Nephron (organoid): Measurements from ENCODE around the gene CDKN3.
"Not testable (repeated sequence)": the region's sequence is repeated elsewhere in the genome, so short reads cannot be mapped to it uniquely, and the experiment has no call there.

Experiments
- H3K27ac Mint-ChIP-seq, 3 experiments: 2 replicates each; pipeline ENCODE4 v1.8.0; 2020; ENCODE audit warnings: mixed read lengths in 3 of 3, mild to moderate bottlenecking in 2 of 3, moderate library complexity in 1 of 3
- H3K27me3 Mint-ChIP-seq: 2 replicates; pipeline ENCODE4 v1.8.0; 2021; ENCODE audit warnings: low read depth, mild to moderate bottlenecking, moderate library complexity, mixed read lengths
- H3K36me3 Mint-ChIP-seq: 2 replicates; pipeline ENCODE4 v1.8.0; 2020; ENCODE audit warnings: low read depth, mixed read lengths
- H3K4me1 Mint-ChIP-seq: 2 replicates; pipeline ENCODE4 v1.8.0; 2020; ENCODE audit warnings: mixed read lengths
- H3K4me3 Mint-ChIP-seq, 3 experiments: 2 replicates each; pipeline ENCODE4 v1.8.0; 2020; ENCODE audit warnings: mild to moderate bottlenecking in 3 of 3, mixed read lengths in 3 of 3, moderate library complexity in 2 of 3
- H3K9me3 Mint-ChIP-seq: 2 replicates; pipeline ENCODE4 v1.8.0; 2020; ENCODE audit warnings: mixed read lengths
- TF ChIP-seq, protein P1 (sequence below), 3 experiments: fragments of 200-600 bp; sonication (generic); IDR thresholded peaks; one replicate each; pipeline ENCODE4 v1.5.0; 2021; ENCODE audit warnings: antibody characterized with exemption in 3 of 3; ENCODE audit not compliant: unreplicated experiment in 3 of 3

CDKN3 gene

DNA sequence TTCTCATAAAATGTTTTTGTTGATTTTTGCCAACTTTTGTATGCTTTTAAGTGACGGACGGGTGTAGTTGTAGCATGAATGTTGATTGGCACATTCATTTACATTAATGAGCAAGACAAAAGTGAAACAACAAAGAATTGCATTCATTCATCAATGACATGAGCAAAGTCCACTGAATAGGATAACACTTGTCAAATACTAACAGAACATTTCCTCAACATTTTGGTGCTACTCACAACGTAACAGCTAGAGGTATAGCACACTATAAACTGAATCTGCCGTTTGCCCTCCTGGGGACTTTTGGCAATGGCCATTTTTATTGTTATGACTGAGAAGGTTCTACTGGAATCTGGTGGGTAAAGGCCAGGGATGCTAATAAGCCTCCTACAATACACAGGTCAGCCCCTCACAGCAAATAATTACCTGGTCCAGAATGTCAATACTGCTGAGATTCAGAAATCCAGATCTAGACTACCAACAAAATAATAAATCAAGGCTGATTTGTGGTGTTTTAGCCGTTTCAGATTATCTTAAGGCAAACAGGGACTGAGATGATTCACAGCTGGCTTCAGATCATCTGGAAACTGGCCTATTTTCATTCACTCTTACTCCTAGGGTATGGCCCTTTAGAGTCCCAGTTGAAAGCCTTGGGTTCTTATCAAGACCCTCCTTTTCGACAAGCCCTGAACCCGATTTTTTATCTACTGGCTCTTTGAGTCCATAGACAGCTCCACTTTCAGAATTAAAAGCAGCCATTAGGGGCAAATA lies 22.5 kb upstream of the CDKN3 start:
- Mint-ChIP-seq H3K36me3 (no peaks in the 10 kb centered on the region), H3K27ac (no peak overlapping the region), H3K9me3 (no peaks in the 10 kb centered on the region), H3K4me3 (no peak overlapping the region), H3K4me1 (no peaks in the 10 kb centered on the region), H3K27me3 (peaks cover 3% of the 10 kb centered on the region)
- TF ChIP-seq, protein P1, sequence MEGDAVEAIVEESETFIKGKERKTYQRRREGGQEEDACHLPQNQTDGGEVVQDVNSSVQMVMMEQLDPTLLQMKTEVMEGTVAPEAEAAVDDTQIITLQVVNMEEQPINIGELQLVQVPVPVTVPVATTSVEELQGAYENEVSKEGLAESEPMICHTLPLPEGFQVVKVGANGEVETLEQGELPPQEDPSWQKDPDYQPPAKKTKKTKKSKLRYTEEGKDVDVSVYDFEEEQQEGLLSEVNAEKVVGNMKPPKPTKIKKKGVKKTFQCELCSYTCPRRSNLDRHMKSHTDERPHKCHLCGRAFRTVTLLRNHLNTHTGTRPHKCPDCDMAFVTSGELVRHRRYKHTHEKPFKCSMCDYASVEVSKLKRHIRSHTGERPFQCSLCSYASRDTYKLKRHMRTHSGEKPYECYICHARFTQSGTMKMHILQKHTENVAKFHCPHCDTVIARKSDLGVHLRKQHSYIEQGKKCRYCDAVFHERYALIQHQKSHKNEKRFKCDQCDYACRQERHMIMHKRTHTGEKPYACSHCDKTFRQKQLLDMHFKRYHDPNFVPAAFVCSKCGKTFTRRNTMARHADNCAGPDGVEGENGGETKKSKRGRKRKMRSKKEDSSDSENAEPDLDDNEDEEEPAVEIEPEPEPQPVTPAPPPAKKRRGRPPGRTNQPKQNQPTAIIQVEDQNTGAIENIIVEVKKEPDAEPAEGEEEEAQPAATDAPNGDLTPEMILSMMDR (IDR thresholded peaks at IDR 0.05; ENCODE audit: unreplicated experiment in 3 of 3) = no peak

DNA sequence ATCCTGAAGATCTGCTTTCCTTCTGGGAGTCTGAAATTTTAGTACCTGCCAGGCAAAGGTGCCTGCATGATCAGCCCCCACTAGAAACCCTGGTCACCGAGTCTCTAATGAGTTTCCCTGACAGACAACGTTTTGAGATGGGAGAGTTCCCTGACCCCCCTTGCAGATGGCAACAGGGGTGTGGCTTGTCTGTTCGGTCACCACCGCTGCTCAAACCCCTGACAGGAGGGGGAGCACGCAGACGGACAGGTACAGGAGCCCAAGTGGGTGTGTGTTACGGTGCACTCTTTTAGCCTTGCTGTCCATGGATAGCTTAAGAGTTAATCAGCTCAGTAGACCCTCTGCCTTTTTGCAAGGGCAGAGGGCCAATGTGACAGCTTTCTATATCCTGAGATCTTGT lies 19.3 kb upstream of the CDKN3 start:
- Mint-ChIP-seq H3K27me3 (peaks cover 3% of the 10 kb centered on the region), H3K4me1 (peaks cover 4% of the 10 kb centered on the region), H3K36me3 (no peaks in the 10 kb centered on the region), H3K27ac (no peak overlapping the region), H3K4me3 (no peak overlapping the region), H3K9me3 (no peaks in the 10 kb centered on the region)
- TF ChIP-seq, protein P1 (IDR thresholded peaks at IDR 0.05; ENCODE audit: unreplicated experiment in 3 of 3) = no peak

DNA sequence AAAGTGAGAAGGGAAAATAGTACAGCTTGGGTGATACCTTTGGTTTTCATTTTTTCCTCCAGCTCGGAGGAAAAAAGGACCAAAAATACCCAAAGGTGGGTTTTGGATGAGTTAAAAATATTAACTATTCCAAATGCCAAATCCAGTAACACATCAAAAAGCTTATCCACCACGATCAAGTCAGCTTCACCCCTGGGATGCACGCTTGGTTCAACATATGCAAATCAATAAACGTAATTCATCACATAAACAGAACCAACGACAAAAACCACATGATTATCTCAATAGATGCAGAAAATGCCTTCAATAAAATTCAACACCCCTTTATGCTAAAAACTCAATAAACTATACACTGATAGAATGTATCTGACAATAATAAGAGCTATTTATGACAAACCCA lies 17.9 kb upstream of the CDKN3 start:
- H3K36me3 Mint-ChIP-seq, H3K4me1 Mint-ChIP-seq, H3K4me3 Mint-ChIP-seq, H3K27me3 Mint-ChIP-seq, H3K27ac Mint-ChIP-seq, H3K9me3 Mint-ChIP-seq: not testable (repeated sequence)

DNA sequence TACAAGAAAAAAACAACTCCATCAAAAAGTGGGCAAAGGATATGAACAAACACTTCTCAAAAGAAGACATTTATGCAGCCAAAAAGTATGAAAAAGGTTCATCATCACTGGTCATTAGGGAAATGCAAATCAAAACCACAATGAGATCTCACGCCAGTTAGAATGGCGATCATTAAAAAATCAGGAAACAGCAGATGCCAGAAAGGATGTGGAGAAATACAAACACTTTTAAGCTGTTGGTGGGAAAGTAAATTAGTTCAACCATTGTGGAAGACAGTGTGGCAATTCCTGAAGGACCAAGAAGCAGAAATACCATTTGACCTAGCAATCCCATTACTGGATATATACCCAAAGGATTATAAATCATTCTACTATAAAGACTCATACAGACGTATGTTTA lies 16.2 kb upstream of the CDKN3 start:
- not testable (repeated sequence) for H3K27ac Mint-ChIP-seq

DNA sequence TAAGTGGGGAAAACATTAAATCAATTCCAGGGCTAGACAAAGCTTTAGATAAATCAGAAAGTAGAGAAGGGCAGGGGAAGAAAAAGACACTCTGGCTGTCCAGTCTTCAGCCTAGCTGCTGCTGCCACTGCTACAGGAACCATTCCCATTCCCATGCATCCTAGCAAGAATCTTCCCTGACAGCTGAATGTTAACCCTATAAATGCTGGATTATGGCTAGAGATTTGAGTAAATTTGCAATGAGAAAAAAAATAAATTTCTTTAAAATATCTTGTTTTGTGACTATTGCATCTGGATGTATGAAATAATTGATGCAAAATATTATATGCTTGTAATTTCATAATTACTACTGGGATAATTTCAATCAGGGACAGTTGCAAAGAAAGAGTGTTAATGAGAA lies 15.0 kb upstream of the CDKN3 start:
- peak overlapping the region in 1 of 3 experiments; percentile 35 for H3K27ac Mint-ChIP-seq
- H3K4me3 Mint-ChIP-seq = no peak overlapping the region
- peaks cover 7% of the 10 kb centered on the region for H3K27me3 Mint-ChIP-seq
- no peaks in the 10 kb centered on the region for H3K9me3 Mint-ChIP-seq
- peaks cover 4% of the 10 kb centered on the region for H3K4me1 Mint-ChIP-seq
- TF ChIP-seq, protein P1 (IDR thresholded peaks at IDR 0.05; ENCODE audit: unreplicated experiment in 3 of 3) = no peak
- no peaks in the 10 kb centered on the region for H3K36me3 Mint-ChIP-seq

More for the DNA sequence above, 16.2 kb upstream of the CDKN3 start:
- H3K36me3 Mint-ChIP-seq, H3K27me3 Mint-ChIP-seq, H3K9me3 Mint-ChIP-seq, H3K4me1 Mint-ChIP-seq, H3K4me3 Mint-ChIP-seq: not testable (repeated sequence)

DNA sequence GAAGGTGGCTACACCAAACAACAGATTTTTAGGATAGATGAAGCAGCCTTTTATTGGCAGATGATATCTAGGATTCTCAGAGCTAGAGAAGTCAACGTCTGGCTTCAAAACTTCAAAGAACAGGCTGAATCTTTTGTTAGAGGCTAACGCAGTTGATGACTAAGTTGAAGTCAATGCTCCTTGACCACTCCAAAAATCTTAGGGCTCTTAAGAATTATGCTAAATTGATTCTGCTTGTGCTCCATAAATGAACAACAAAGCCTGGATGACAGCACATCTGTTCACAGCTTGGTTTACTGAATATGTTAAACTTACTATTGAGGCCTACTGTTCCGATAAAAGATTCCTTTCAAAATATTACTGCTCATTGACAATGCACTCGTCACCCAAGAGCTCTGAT lies 13.0 kb upstream of the CDKN3 start:
- Mint-ChIP-seq H3K4me3 (no peak overlapping the region), H3K27me3 (peaks cover 7% of the 10 kb centered on the region), H3K27ac (no peak overlapping the region), H3K36me3 (no peaks in the 10 kb centered on the region), H3K4me1 (peaks cover 4% of the 10 kb centered on the region), H3K9me3 (no peaks in the 10 kb centered on the region)
- TF ChIP-seq, protein P1 (IDR thresholded peaks at IDR 0.05; ENCODE audit: unreplicated experiment in 3 of 3) = no peak

DNA sequence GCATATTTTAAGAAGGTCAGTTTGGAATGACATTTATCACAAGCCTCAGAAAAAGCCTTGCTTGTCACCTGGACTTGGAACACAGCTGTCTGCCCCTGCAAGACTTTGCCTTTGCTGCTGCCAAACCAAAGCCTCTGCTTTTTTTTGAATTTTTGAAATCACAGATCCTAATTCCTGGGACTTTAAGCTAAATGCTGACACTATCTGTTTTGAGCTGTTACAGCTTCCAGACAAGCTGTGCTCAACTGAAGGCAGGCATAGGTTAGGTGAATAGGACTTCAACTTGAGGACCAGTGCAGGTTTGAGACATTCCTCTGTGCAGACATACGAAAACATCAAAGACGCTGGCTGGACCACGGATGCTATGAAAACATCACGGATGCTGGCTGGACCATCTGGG lies 11.3 kb upstream of the CDKN3 start:
- no peak overlapping the region for H3K27ac Mint-ChIP-seq
- no peaks in the 10 kb centered on the region for H3K9me3 Mint-ChIP-seq
- TF ChIP-seq, protein P1 (IDR thresholded peaks at IDR 0.05; ENCODE audit: unreplicated experiment in 3 of 3) = no peak
- peaks cover 4% of the 10 kb centered on the region for H3K4me1 Mint-ChIP-seq
- H3K4me3 Mint-ChIP-seq = no peak overlapping the region
- no peaks in the 10 kb centered on the region for H3K36me3 Mint-ChIP-seq
- peaks cover 7% of the 10 kb centered on the region for H3K27me3 Mint-ChIP-seq
